GM06990 (cell line): ENCODE data around the gene TAS2R9.
"Not testable (repeated sequence)": the region's sequence is repeated elsewhere in the genome, so short reads cannot be mapped to it uniquely, and the experiment has no call there.

Experiments
- DNase-seq: peaks from one replicate; pipeline ENCODE4 v3.0.0-alpha.2; 2011; ENCODE audit not compliant: insufficient read length; ENCODE audit errors: extremely low read depth
- H3K27me3 ChIP-seq: replicated peaks from 2 replicates; pipeline ENCODE4 v1.6.0; 2011; ENCODE audit warnings: low read length; ENCODE audit not compliant: control insufficient read depth, insufficient read depth
- H3K36me3 ChIP-seq: 2 replicates; pipeline ENCODE4 v1.5.1; 2011; ENCODE audit warnings: low read length; ENCODE audit not compliant: control insufficient read depth, insufficient read depth
- H3K4me3 ChIP-seq: replicated peaks from 2 replicates; pipeline ENCODE4 v1.5.1; 2011; ENCODE audit warnings: low read depth, mild to moderate bottlenecking, control low read depth, low read length
- CTCF ChIP-seq: IDR thresholded peaks from 2 replicates; pipeline ENCODE4 v1.5.1; 2011; ENCODE audit warnings: low read length, control low read depth, mild to moderate bottlenecking, inconsistent platforms; ENCODE audit not compliant: insufficient read depth, poor library complexity, severe bottlenecking

Gene TAS2R9

GRCh38 chr12:10811883-10812536 is 2.0 kb upstream of the TAS2R9 start:
- DNase-seq = no peak
- Histone ChIP-seq H3K36me3 (no peaks in the 10 kb centered on the region), H3K27me3 (no peaks in the 10 kb centered on the region), H3K4me3 (no peak overlapping the region)
- TF ChIP-seq CTCF = no peak

GRCh38 chr12:10807186-10807585 is 2.8 kb downstream of the TAS2R9 start, which contains the start of gene TAS2R8:
TAS2R8 (minus strand) TSS chr12:10807286; CDS start chr12:10806980, 306 bp downstream.
- no peak for DNase-seq
- no peak for TF ChIP-seq CTCF
- no peak within 1 kb of the TSS for H3K4me3 ChIP-seq
- no peaks in the 10 kb centered on the region for H3K27me3 ChIP-seq
- no peaks in the 10 kb centered on the region for H3K36me3 ChIP-seq

- no peak for DNase-seq
- H3K27me3 ChIP-seq = no peaks in the 10 kb centered on the region
- no peaks in the 10 kb centered on the region for H3K36me3 ChIP-seq
- TF ChIP-seq CTCF = no peak
- no peak within 1 kb of the TSS for H3K4me3 ChIP-seq
These were observed 7.4 kb downstream of the TAS2R9 start, which contains the start of gene TAS2R7 for GRCh38 chr12:10802587-10802986. TAS2R7 (minus strand) TSS chr12:10802627; CDS start chr12:10802570, 57 bp downstream.

- no peak for TF ChIP-seq CTCF
These were observed 8.2 kb downstream of the TAS2R9 start for GRCh38 chr12:10801741-10802140.

GRCh38 chr12:10794222-10794621 is 15.7 kb downstream of the TAS2R9 start:
- DNase-seq = no peak
- H3K4me3 ChIP-seq = no peak overlapping the region
- no peaks in the 10 kb centered on the region for H3K27me3 ChIP-seq
- no peaks in the 10 kb centered on the region for H3K36me3 ChIP-seq
- TF ChIP-seq CTCF = no peak

More at GRCh38 chr12:10801741-10802140, 8.2 kb downstream of the TAS2R9 start:
- DNase-seq = no peak
- no peak overlapping the region for H3K4me3 ChIP-seq
- H3K36me3 ChIP-seq = no peaks in the 10 kb centered on the region
- H3K27me3 ChIP-seq = no peaks in the 10 kb centered on the region

GRCh38 chr12:10791769-10792168 is 18.2 kb downstream of the TAS2R9 start:
- H3K36me3 ChIP-seq, DNase-seq, H3K4me3 ChIP-seq, H3K27me3 ChIP-seq: not testable (repeated sequence)
